ENCODE results near the gene PPP1R15A.
"Not testable (repeated sequence)": the region's sequence is repeated elsewhere in the genome, so short reads cannot be mapped to it uniquely, and the experiment has no call there.

PPP1R15A gene

GRCh38 chr19:48881741-48882657 lies 9.8 kb downstream of the PPP1R15A start:
- no peak for DNase-seq (ENCODE audit: low read depth)

GRCh38 chr19:48883726-48884125 lies 11.5 kb downstream of the PPP1R15A start:
- DNase-seq (ENCODE audit: low read depth), result no peak

- DNase-seq (ENCODE audit: low read depth), result no peak
Measured at GRCh38 chr19:48887861-48888612, 15.8 kb downstream of the PPP1R15A start.

- not testable (repeated sequence) for DNase-seq (ENCODE audit: low read depth)
Measured at GRCh38 chr19:48889496-48889895, 17.3 kb downstream of the PPP1R15A start.

DNA sequence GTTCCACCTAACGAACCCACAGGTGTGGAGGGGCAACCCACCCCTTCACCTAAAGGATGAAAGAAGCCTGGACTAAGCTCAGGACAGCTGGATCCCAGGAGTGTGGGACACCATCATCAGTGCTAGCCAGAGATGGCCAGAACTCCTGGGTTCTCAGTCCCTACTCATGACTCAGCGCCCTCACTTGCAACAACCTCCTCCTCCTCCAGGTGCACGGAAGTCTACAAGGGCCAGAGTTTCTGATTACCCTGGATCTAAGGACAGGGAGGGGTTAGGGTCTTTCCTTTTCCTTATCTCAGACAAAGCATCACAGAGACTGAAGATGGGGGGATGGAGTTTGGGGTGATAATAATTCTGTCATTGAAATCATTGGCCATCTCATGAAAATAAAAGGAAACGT lies 18.3 kb downstream of the PPP1R15A start:
- DNase-seq (ENCODE audit: low read depth), result no peak

DNA sequence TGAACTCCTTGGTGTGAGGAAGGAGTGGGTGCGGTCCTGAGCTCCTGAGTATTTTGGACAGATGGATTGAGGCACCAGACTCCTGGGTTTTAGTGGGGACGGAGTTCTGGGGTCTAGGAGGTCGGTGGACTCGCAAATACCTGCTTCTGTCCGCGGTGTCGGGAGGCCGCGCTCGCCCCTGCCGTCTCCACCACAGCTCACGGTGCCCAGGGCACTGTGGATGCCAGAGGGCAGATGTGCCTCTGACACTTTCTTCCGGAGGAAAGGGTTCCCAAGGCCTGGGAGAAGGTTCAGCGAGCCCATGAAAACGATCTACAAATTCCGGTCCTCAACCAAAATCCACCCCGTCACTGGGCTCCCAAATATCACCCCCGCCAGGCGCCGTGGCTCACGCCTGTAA lies 23.0 kb downstream of the PPP1R15A start:
- DNase-seq (ENCODE audit: low read depth), result no peak

DNA sequence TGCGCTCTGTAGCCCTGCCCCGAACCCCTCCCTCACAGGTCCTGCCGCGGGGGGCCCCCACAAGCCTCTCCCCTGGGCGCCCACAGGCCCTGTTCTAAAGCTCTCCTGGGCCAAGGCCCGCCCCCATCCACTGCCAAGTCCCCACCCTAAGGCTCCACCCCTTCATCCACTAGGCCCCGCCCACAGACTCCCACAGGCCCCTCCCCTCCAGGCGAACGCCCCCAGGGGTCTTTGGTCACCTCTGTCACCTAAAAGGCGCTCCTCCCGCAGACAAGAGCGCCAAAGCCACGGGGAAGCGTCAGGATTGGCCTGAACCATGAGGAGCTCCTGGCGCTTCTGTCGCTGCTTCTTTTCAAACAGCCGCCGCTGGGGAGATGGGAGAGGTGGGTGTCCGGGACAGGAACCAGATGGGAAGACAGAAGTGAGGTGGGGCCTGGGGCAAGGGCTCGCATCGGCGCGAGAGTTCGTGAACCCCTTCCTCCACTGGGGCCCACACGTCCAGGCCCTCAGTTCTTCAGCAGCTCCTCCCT lies 24.0 kb downstream of the PPP1R15A start:
- DNase-seq (ENCODE audit: low read depth), result no peak

GRCh38 chr19:48897181-48897580 lies 25.0 kb downstream of the PPP1R15A start:
- DNase-seq (ENCODE audit: low read depth), result no peak

DNA sequence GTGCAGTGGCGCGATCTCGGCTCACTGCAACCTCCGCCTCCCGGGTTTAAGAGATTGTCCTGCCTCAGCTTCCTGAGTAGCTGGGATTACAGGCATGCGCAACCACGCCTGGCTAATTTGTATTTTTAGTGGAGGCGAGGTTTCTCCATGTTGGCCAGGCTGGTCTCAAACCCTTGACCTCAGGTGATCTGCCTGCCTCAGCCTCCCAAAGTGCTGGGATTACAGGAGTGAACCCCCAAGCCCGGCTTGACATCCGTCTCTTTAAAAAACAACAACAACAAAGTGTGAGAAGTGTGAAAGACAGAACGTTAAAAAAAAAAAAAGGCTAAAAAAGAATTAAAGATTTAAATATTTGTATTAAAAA lies 27.1 kb downstream of the PPP1R15A start:
- not testable (repeated sequence) for DNase-seq (ENCODE audit: low read depth)

DNA sequence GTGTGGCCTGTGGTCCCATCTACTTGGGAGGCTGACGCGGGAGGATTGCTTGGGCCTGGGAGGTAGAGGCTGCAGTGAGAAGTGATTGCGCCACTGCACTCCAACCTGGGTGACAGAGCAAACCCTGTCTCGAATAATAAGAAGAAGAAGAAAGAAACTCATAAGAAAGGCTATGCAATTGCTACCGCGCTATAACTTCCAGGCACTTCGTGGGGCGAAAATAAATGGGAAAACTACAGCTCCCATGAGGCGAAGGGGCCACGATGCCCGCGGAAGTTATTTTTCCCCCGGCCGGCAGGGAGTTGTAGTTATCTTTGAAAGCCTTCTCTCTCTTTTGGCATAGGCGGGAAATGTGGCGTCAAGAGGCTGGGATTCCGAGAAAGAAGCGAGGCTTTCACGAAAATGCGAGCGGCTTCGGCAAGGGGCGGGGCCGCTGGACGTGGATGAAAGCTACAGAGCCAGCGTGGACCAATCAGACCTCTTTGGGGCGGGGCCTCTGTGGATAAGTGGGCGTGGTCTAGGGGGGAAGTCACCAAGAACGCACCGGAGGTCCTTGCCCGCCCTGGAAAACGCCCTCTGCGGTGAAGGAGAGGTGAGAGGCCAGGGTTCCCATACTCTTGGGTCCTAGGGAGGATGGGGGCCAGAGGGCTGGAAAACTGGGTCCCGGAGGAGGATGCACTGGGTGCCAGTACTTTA lies 27.7 kb downstream of the PPP1R15A start, which contains the start of gene NUCB1:
Gene NUCB1, plus strand, starts transcription at position 532 of the 696 bp plus-strand sequence. CDS start 485 bp downstream, outside the sequence.
- DNase-seq (ENCODE audit: low read depth), result peak; percentile 99

DNA sequence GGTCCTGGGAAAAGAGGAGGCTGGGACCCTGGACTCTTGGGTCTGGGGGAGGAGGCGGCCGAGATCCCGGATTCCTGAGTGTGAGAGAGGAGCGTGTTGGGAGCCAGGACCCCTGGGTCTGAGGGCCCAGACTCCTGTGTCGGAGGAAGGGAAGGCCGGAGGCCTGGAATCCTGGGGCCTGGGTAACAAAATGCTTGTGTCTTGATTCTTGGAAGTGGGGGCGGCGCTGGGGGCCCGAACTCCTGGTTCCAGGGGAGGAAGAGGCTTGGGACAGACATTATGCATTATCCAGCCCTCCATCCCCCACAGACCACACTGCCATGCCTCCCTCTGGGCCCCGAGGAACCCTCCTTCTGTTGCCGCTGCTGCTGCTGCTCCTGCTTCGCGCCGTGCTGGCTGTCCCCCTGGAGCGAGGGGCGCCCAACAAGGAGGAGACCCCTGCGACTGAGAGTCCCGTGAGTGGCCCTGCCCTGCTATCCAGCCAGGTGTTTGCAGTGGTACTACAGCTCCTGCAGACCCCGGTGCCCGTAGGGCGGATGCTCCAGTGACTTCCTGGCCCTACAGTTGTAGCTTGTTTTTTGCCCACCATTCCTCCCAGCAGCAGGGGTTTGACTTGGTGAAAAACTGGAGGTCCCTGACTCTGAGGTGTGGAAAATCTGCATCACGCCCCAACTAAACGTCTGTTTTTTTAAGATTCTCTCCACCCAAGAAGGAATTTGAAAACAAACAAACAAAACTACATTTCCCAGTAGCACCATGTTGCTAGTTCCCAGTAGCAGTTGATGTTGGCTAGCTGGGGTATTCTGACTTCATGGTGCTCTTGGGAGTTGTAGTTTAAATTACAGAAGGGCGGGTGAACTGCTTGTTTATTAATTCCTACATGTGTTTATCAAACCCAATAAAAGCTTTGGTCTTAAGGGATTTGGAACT lies 28.5 kb downstream of the PPP1R15A start:
- DNase-seq (ENCODE audit: low read depth), result peak; percentile 53

DNA sequence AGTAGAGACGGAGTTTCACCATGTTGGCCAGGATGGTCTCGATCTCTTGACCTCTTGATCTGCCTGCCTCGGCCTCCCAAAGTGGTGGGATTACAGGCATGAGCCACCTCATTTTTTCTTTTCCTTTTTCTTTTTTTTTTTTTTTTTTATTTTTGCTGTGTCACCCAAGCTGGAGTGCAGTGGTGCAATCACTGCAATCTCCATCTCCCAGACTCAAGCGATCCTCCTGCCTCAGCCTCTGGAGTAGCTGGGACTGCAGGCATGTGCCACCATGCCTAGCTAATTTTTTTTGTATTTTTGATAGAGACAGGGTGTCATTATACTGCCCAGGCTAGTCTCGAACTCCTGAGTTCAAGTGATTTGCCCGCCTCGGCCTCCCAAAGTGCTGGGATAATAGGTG lies 30.1 kb downstream of the PPP1R15A start:
- DNase-seq (ENCODE audit: low read depth), result not testable (repeated sequence)

GRCh38 chr19:48903788-48904187 lies 31.6 kb downstream of the PPP1R15A start:
- not testable (repeated sequence) for DNase-seq (ENCODE audit: low read depth)

DNA sequence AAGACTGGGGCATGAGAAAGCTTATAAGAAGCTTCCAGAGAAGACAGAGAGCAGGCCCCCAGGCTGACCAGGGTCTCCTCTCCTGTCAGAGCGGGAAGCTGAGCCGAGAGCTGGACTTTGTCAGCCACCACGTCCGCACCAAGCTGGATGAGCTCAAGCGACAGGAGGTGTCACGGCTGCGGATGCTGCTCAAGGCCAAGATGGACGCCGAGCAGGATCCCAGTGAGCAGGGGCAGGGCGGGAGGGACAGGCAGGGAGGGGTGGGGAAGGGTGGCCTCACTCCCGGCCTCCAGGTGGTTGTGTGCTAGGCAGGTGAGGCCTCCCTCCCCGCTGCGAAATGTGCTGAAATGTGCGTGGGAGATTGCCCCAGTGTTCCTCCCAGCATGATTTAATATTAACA lies 33.4 kb downstream of the PPP1R15A start:
- DNase-seq (ENCODE audit: low read depth), result no peak

GRCh38 chr19:48906324-48906723 lies 34.1 kb downstream of the PPP1R15A start:
- DNase-seq (ENCODE audit: low read depth), result no peak

DNA sequence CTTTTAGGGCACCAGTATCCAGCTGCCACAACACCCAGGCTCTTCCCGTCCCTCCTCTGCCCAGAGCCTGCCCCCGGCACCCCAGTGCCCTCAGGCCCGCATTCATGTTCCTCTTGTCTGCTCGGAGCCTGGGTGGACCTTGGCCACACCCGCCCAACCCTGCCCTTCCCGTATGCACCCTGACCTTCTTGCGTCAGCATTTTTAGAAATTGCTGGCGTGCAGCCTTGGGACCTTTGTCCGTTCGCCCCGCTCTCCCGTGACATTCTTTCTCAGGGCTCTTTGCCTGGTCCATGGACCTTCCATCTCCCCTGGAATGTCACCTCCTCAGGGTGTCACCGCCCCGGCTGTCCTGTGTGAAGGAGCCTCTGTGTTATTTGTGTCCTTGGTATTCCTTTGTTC lies 35.5 kb downstream of the PPP1R15A start:
- DNase-seq (ENCODE audit: low read depth), result no peak

- DNase-seq (ENCODE audit: low read depth), result not testable (repeated sequence)
Measured at GRCh38 chr19:48909424-48910077, 37.3 kb downstream of the PPP1R15A start.

DNA sequence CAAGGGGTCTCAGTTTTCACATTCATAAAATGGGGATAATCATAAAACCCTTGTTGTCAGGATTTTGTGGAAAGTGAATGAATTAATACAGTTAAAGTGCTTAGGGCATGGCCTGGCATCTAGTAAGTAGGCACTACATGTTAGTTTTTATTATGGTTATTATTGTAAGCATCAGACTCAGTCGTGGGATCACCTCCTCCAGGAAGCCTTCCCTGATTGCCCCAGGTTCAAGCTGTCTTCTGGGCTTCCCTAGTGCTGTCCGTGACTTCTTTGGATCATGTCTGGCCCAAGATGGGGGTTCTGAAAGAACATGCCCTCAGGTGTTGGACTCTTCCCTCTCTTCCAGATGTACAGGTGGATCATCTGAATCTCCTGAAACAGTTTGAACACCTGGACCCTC lies 38.6 kb downstream of the PPP1R15A start:
- no peak for DNase-seq (ENCODE audit: low read depth)

DNA sequence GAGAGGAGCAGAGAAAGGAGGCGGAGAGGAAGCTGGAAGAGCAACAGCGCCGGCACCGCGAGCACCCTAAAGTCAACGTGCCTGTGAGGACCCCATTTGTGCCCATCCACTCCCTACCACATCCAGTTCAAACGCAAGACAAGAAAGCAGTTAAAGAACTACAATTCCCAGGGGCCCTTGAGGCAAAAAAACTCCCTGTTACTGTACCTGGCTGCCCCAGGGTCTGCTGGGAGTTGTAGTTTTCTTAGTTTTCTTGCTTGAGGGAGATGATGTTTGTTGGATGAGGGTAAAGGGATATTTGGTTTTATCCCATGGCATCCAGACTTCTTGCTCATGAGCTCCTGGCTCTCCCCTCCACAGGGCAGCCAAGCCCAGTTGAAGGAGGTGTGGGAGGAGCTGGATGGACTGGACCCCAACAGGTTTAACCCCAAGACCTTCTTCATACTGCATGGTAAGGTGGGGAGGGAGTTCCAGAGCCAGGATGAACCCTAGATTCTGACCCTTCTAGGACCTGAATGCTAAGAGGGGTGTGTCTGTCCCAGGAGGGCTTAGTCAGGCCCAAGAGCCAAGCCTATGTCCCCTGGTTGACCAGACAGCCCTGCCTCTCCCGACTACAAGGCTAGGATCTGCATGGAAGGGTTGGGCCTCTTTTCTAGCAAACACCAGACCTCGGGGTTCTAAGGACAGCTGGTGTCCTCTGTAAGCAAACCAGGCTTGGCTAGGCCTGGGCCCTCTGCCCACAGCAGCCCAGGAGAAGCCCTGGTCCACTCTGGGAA lies 41.1 kb downstream of the PPP1R15A start:
- no peak for DNase-seq (ENCODE audit: low read depth)

- DNase-seq (ENCODE audit: low read depth), result no peak
Measured at GRCh38 chr19:48914181-48914580, 42.0 kb downstream of the PPP1R15A start.

Data from fibroblast of gingiva (primary cell).